Kidney (tissue), 14 donors: ENCODE measurements around the gene ZNF789. TPM values are rescaled to one million over a fixed set of nuclear protein-coding genes. Genes with fewer than 3 reads are reported as not detected.
"Not testable (repeated sequence)": the region's sequence is repeated elsewhere in the genome, so short reads cannot be mapped to it uniquely, and the experiment has no call there.

Source experiments
- DNase-seq, 5 donors: peaks; one replicate each; pipeline ENCODE4 v3.0.0-alpha.2; 2013 to 2020
- FAIRE-seq: peaks from 2 replicates; lab custom pipeline; 2012; peaks lifted over from hg19 to GRCh38; lab: Jason Lieb, UNC
- H3K27ac ChIP-seq, 2 donors: one replicate each; pipeline ENCODE4 v1.7.0; 2013; ENCODE audit warnings: low read depth in 2 of 2, low read length in 2 of 2, inconsistent platforms in 1 of 2
- H3K27me3 ChIP-seq: one replicate; pipeline ENCODE4 v1.7.1; 2013; ENCODE audit warnings: low read length, inconsistent platforms; ENCODE audit not compliant: control insufficient read depth, insufficient read depth
- H3K36me3 ChIP-seq, 3 donors: one replicate each; pipeline versions ENCODE4 v1.7.0 to v1.7.1; 2013; ENCODE audit warnings: low read length in 3 of 3, control low read depth in 1 of 3, inconsistent platforms in 1 of 3; ENCODE audit not compliant: insufficient read depth in 3 of 3, control insufficient read depth in 2 of 3
- H3K4me1 ChIP-seq, 3 donors: one replicate each; pipeline versions ENCODE4 v1.7.0 to v1.7.1; 2013; ENCODE audit warnings: low read length in 3 of 3, inconsistent platforms in 1 of 3, low read depth in 1 of 3; ENCODE audit not compliant: control insufficient read depth in 2 of 3, insufficient read depth in 2 of 3
- H3K4me3 ChIP-seq, 3 donors: one replicate each; pipeline versions ENCODE4 v1.7.0 to v1.8.1; 2013; ENCODE audit warnings: low read length in 3 of 3, control low read depth in 1 of 3, inconsistent platforms in 1 of 3
- H3K9ac ChIP-seq, 3 donors: one replicate each; pipeline versions ENCODE4 v1.7.0 to v1.7.1; 2013; ENCODE audit warnings: low read length in 3 of 3, control low read depth in 1 of 3, inconsistent platforms in 1 of 3
- H3K9me3 ChIP-seq, 3 donors: one replicate each; pipeline versions ENCODE4 v1.7.0 to v1.7.1; 2013; ENCODE audit warnings: low read length in 3 of 3, control low read depth in 1 of 3, inconsistent platforms in 1 of 3; ENCODE audit not compliant: control insufficient read depth in 2 of 3, insufficient read depth in 1 of 3
- intact Hi-C: fragments of 100-400 bp; cut with DNase I; formaldehyde crosslinking; loops from one replicate; pipeline ENCODE4 v1.11.1; 2022
- polyA plus RNA-seq: library from polyadenylated mRNA; stranded (reverse); fragments of 350-450 nt; fragmentation: Illumina TruSeq; extraction: RNeasy Lipid Tissue Mini Kit (QIAGEN cat#74804); gene quantifications from one replicate; pipeline ENCODE4 v1.2.3, GENCODE V29; 2014; ENCODE audit warnings: low read depth, low replicate concordance; ENCODE audit not compliant: insufficient read depth
- total RNA-seq: library from RNA; stranded (reverse); fragmentation: NEBNext Ultra II Directional; extraction: Animal tissue kit (Norgen Biotek cat#: 25700); gene quantifications from one replicate; pipeline ENCODE4 v1.2.1, GENCODE V29; 2021
- TF ChIP-seq, protein P1 (sequence below): IDR thresholded peaks from 3 replicates; pipeline ENCODE4 v1.5.1; 2012; ENCODE audit warnings: mild to moderate bottlenecking, moderate library complexity, borderline replicate concordance; ENCODE audit not compliant: insufficient read depth; ENCODE audit errors: extremely low read depth
- donor health status: control.
- donor health status: control.
- donor health status: control.
- donor health status: control.
- donor health status: control.
- donor health status: DM: yes; HTN: yes; CAD: no.
- donor health status: Normal renal cell carcinoma (clear cell type).

ZNF789 gene
- total and polyA plus RNA-seq, 2 donors from 2014 or later, result 10.6 to 14.8 TPM

DNA sequence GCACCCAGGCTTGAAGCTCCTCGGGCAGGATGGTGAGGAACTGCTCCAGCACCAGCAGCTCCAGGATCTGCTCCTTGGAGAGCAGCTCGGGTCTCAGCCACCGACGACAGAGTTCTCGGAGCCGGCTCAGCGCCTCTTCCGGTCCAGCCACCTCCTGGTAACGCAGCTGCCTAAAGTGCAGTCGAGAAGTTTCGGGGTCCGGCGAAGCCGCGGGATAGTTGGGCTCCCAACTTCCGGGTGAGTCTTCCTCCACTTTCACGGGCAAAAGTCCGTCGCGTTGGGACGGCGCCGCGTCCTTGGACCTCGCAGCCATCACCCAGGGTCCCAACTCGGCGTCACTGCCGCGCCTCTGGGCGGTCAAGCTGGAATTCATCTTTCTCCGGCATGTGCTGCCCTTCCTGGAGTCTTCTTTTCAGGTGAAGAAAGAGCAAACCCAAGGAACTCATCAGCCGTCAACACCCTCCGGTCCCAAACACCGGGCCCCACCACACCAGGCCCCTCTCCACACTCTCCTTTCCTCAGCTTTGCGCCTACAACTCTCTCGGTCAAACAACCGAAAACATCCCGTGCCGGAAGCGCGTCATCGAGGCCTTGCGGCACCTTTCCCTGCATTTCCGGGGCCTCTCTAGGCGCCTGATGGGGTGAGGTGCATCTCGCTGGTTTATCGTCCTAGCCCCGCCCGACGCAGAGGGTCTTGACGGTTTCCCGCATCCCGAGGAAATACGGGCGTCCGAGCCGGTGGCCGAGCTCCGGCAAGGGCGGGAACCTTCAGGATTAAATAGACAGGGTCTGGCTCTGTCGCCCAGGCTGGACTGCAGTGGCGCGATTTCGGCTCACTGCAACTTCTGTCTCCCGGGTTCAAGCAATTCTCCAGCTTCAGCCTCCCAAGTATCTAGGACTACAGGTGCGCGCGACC, 27.3 kb downstream of the ZNF789 start, which contains the start of gene ZNF394:
TSS of gene ZNF394 (minus strand) at position 561 of the 916 bp plus-strand sequence. CDS start at position 373, 188 bp downstream.
- H3K4me1 ChIP-seq, result peaks cover 0 to 16% (median 8%) of the 10 kb centered on the region in 3 donors
- H3K9ac ChIP-seq, result peak within 1 kb of the TSS; percentile 70 to 94 (median 80)
- intact Hi-C loops, result no loop called here
- TF ChIP-seq, protein P1, sequence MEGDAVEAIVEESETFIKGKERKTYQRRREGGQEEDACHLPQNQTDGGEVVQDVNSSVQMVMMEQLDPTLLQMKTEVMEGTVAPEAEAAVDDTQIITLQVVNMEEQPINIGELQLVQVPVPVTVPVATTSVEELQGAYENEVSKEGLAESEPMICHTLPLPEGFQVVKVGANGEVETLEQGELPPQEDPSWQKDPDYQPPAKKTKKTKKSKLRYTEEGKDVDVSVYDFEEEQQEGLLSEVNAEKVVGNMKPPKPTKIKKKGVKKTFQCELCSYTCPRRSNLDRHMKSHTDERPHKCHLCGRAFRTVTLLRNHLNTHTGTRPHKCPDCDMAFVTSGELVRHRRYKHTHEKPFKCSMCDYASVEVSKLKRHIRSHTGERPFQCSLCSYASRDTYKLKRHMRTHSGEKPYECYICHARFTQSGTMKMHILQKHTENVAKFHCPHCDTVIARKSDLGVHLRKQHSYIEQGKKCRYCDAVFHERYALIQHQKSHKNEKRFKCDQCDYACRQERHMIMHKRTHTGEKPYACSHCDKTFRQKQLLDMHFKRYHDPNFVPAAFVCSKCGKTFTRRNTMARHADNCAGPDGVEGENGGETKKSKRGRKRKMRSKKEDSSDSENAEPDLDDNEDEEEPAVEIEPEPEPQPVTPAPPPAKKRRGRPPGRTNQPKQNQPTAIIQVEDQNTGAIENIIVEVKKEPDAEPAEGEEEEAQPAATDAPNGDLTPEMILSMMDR, result no peak
- no peaks in the 10 kb centered on the region for H3K9me3 ChIP-seq
- DNase-seq (peak; percentile 92 to 98 (median 96)), FAIRE-seq (no peak)
- peak within 1 kb of the TSS; percentile 82 to 99 (median 98) for H3K4me3 ChIP-seq
- peak within 1 kb of the TSS; percentile 88 to 91 for H3K27ac ChIP-seq
- peaks cover 0 to 2% (median 0%) of the 10 kb centered on the region in 3 donors for H3K36me3 ChIP-seq
- H3K27me3 ChIP-seq, result no peaks in the 10 kb centered on the region

DNA sequence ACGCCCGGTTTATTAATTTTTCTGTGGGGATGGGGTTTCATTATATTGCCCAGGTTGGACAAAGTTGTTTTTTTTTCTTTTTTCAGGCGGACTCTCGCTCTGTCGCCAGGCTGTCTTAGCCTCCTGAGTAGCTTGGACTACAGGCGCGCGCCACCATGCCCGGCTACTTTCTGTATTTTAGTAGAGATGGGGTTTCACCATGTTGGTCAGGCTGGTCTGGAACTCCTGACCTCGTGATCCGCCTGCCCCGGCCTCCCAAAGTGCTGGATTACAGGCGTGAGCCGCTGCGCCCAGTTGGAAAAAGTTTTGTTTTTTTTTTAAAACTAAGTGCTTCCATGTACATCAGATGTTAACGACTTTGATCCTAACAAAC, 27.9 kb downstream of the ZNF789 start:
- FAIRE-seq (no peak), DNase-seq (no peak)
- peak overlapping the region; percentile 28 to 94 (median 80) for H3K9ac ChIP-seq
- peaks cover 0 to 19% (median 10%) of the 10 kb centered on the region in 3 donors for H3K4me1 ChIP-seq
- peak overlapping the region in 1 of 2 donors; percentile 91 for H3K27ac ChIP-seq
- intact Hi-C loops, result no loop called here
- peak overlapping the region; percentile 82 to 99 (median 98) for H3K4me3 ChIP-seq
- no peaks in the 10 kb centered on the region for H3K9me3 ChIP-seq
- no peaks in the 10 kb centered on the region for H3K27me3 ChIP-seq
- TF ChIP-seq, protein P1, result no peak
- peaks cover 0 to 2% (median 0%) of the 10 kb centered on the region in 3 donors for H3K36me3 ChIP-seq

DNA sequence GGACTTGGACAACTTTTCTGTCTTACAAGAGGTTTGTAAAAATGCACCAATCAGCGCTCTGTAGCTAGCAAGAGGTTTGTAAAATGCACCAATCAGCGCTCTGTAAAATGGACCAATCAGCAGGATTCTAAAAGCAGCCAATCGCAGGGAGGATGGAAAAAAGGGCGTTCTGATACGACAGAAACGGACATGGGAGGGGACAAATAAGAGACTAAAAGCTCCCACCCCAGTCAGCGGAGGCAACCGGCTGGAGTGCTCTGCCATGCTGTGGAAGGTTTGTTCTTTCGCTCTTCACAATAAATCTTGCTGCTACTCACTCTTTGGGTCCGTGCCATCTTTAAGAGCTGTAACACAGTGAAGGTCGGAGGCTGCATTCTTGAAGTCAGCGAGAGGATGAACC, 28.5 kb downstream of the ZNF789 start:
- intact Hi-C loops, DNase-seq, H3K27ac ChIP-seq, H3K36me3 ChIP-seq, H3K9me3 ChIP-seq, H3K9ac ChIP-seq, FAIRE-seq, H3K27me3 ChIP-seq: not testable (repeated sequence)
- Histone ChIP-seq H3K4me1 (peaks cover 0 to 25% (median 16%) of the 10 kb centered on the region in 3 donors), H3K4me3 (peak overlapping the region in 1 of 3 donors; percentile 82)

DNA sequence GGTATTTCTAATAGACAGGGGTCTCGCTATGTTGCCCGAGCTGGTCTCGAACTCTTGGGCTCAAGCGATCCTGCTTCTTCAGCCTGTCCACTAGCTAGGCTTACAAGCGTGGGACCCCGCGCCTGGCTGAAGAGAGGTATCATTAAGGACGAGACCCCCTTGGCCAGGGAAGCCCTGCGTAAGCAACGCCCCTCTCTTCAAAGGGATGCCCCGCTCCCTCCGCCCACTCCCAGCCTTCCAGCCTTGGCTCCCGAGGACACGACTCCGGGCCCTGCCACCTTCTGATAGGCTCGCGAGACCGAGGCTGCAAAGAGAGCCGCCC, 31.6 kb downstream of the ZNF789 start:
- peak overlapping the region; percentile 75 to 100 (median 97) for H3K4me3 ChIP-seq
- peak overlapping the region; percentile 98 for H3K27ac ChIP-seq
- intact Hi-C loops, result no loop called here
- peak overlapping the region; percentile 37 to 64 (median 51) for H3K9ac ChIP-seq
- no peaks in the 10 kb centered on the region for H3K36me3 ChIP-seq
- TF ChIP-seq, protein P1, result no peak
- FAIRE-seq (no peak), DNase-seq (peak in 2 of 5 donors; percentile 99)
- H3K27me3 ChIP-seq, result no peaks in the 10 kb centered on the region
- H3K9me3 ChIP-seq, result no peaks in the 10 kb centered on the region
- peaks cover 0 to 18% (median 9%) of the 10 kb centered on the region in 3 donors for H3K4me1 ChIP-seq
